BLaER1 treated with 17β-estradiol and CSF1 and Interleukin-3, amounts not matched to agents 10 nM and 100 nM (cell line): ENCODE measurements around the gene PDE4B.

Source experiments
- H3K27ac ChIP-seq, 11 experiments: shearing (Covaris generic); formaldehyde crosslinking; 2 replicates each; pipeline ENCODE4 v1.8.1; 2022
- H3K27me3 ChIP-seq, 11 experiments: shearing (Covaris generic); formaldehyde crosslinking; 2 replicates each; pipeline ENCODE4 v1.8.1; 2022
- H3K36me3 ChIP-seq, 11 experiments: shearing (Covaris generic); formaldehyde crosslinking; 2 replicates each; pipeline ENCODE4 v1.8.1; 2022
- H3K4me1 ChIP-seq, 10 experiments: shearing (Covaris generic); formaldehyde crosslinking; 2 replicates each; pipeline ENCODE4 v1.8.1; 2022
- H3K4me2 ChIP-seq, 11 experiments: shearing (Covaris generic); formaldehyde crosslinking; 2 replicates each; pipeline ENCODE4 v1.8.1; 2022
- H3K4me3 ChIP-seq, 10 experiments: shearing (Covaris generic); formaldehyde crosslinking; 2 replicates each; pipeline ENCODE4 v1.8.1; 2022
- H3K9ac ChIP-seq, 11 experiments: shearing (Covaris generic); formaldehyde crosslinking; 2 replicates each; pipeline ENCODE4 v1.8.1; 2022
- H3K9me3 ChIP-seq, 11 experiments: shearing (Covaris generic); formaldehyde crosslinking; replicated peaks in 1 of 11; 2 replicates each; pipeline ENCODE4 v1.8.1; 2022
- H4K20me1 ChIP-seq, 11 experiments: shearing (Covaris generic); formaldehyde crosslinking; 2 replicates each; pipeline ENCODE4 v1.8.1; 2022
- Cebpa-rat ChIP-seq, 11 experiments: shearing (Covaris generic); IDR thresholded peaks; 2 replicates each; pipeline ENCODE4 v1.8.1; 2022

Gene PDE4B

DNA sequence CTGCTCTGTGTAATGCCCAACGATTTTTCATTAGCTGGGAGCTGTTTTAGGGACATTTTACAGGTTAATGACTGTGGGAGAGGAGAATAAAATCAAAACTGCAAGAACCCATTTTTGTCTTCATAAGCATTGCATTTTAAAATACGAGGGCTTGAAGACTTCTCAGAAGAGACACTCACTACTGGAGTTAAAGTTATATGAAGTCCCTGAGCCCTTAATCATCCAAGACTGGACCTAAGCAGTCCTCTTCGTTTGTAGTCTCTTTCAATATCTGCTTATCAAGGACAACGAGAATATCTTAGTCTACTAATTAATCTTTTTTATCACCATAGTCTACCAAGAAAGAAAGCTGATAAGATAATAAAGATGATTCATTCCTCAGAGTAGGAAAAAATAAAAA lies 564.3 kb downstream of the PDE4B start:
- H3K4me2 ChIP-seq, result no peak overlapping the region
- H4K20me1 ChIP-seq, result peaks cover 0 to 95% (median 0%) of the 10 kb centered on the region in 11 experiments; a peak in 3 of 22 replicates
- peaks cover 8 to 40% (median 10%) of the 10 kb centered on the region in 10 experiments; a peak in 19 of 20 replicates for H3K4me1 ChIP-seq
- H3K36me3 ChIP-seq, result peaks cover 0 to 42% (median 0%) of the 10 kb centered on the region in 11 experiments; a peak in 10 of 22 replicates
- H3K27ac ChIP-seq, result no peak overlapping the region
- no peaks in the 10 kb centered on the region for H3K9me3 ChIP-seq
- TF ChIP-seq Cebpa-rat (IDR thresholded peaks at IDR 0.05), result no peak
- H3K9ac ChIP-seq, result no peak overlapping the region
- no peak overlapping the region for H3K4me3 ChIP-seq
- H3K27me3 ChIP-seq, result no peaks in the 10 kb centered on the region

GRCh38 chr1:66357478-66358197 lies 564.9 kb downstream of the PDE4B start:
- no peak overlapping the region for H3K9ac ChIP-seq
- H3K4me3 ChIP-seq, result no peak overlapping the region
- peaks cover 0 to 48% (median 5%) of the 10 kb centered on the region in 11 experiments; a peak in 13 of 22 replicates for H3K36me3 ChIP-seq
- TF ChIP-seq Cebpa-rat (IDR thresholded peaks at IDR 0.05), result no peak
- H4K20me1 ChIP-seq, result peaks cover 0 to 95% (median 0%) of the 10 kb centered on the region in 11 experiments; a peak in 3 of 22 replicates
- no peaks in the 10 kb centered on the region for H3K9me3 ChIP-seq
- H3K27ac ChIP-seq, result no peak overlapping the region
- H3K4me2 ChIP-seq, result no peak overlapping the region
- no peaks in the 10 kb centered on the region for H3K27me3 ChIP-seq
- H3K4me1 ChIP-seq, result peaks cover 6 to 35% (median 10%) of the 10 kb centered on the region in 10 experiments; a peak in 19 of 20 replicates

DNA sequence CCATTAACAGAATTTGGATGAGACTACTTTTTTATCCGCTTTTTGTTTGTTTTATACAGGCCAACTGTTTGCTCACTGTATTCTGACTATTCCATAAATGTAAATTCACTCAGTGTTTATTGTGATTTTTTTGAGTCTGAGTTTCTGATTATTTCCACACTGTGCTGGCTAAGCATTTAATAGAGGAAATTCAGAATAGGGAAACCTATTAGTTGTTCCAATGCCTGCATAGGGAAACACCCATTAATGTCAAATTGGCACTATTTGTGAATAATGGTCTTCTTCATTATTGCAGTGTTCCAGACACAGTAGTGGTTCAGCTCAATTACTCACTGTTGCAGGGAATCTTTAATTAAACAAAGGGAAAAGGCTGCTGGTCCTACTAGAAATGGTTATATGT lies 566.6 kb downstream of the PDE4B start:
- no peak overlapping the region for H3K27ac ChIP-seq
- TF ChIP-seq Cebpa-rat (IDR thresholded peaks at IDR 0.05), result no peak
- H3K9ac ChIP-seq, result no peak overlapping the region
- peaks cover 6 to 31% (median 10%) of the 10 kb centered on the region in 10 experiments; a peak in 19 of 20 replicates for H3K4me1 ChIP-seq
- H3K27me3 ChIP-seq, result no peaks in the 10 kb centered on the region
- H3K4me3 ChIP-seq, result no peak overlapping the region
- H3K9me3 ChIP-seq, result no peaks in the 10 kb centered on the region
- peak overlapping the region in 3 of 11 experiments; percentile 39 to 54 (median 49); a peak in 6 of 22 replicates for H3K4me2 ChIP-seq
- peaks cover 0 to 84% (median 0%) of the 10 kb centered on the region in 11 experiments; a peak in 3 of 22 replicates for H4K20me1 ChIP-seq
- H3K36me3 ChIP-seq, result peaks cover 0 to 64% (median 11%) of the 10 kb centered on the region in 11 experiments; a peak in 15 of 22 replicates

DNA sequence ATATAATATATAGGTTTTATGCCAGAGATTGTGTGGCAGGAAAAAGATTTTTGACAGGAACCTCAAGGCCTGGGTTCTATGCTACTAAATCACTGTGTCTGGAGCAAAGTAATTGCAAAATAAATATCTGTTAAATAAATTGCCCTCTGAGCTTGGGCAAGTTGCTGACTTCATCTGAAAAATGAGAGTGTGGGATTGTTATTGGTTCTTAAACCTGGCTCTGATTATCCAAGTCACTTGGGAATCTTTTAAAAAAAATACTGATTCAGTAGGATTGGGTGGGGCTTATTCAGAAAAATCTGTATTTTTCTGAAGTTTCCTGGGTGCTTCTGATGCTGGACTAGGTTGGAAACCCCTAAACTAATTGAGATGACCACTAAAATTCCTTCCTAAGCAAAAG lies 567.1 kb downstream of the PDE4B start:
- peaks cover 0 to 70% (median 11%) of the 10 kb centered on the region in 11 experiments; a peak in 15 of 22 replicates for H3K36me3 ChIP-seq
- H3K4me2 ChIP-seq, result peak overlapping the region; percentile 15 to 63 (median 43); a peak in 20 of 22 replicates
- no peak overlapping the region for H3K4me3 ChIP-seq
- peaks cover 0 to 83% (median 0%) of the 10 kb centered on the region in 11 experiments; a peak in 3 of 22 replicates for H4K20me1 ChIP-seq
- H3K27ac ChIP-seq, result no peak overlapping the region
- peak overlapping the region in 1 of 11 experiments; percentile 15; a peak in 1 of 22 replicates for H3K9ac ChIP-seq
- no peak for TF ChIP-seq Cebpa-rat (IDR thresholded peaks at IDR 0.05)
- 0 out of 22 replicates have a peak, but pooled peaks cover 0 to 4% (median 0%) of the 10 kb centered on the region in 11 experiments for H3K9me3 ChIP-seq
- H3K27me3 ChIP-seq, result no peaks in the 10 kb centered on the region
- peaks cover 6 to 28% (median 10%) of the 10 kb centered on the region in 10 experiments; a peak in 19 of 20 replicates for H3K4me1 ChIP-seq

GRCh38 chr1:66360285-66360724 lies 567.6 kb downstream of the PDE4B start:
- Histone ChIP-seq H4K20me1 (peaks cover 0 to 79% (median 0%) of the 10 kb centered on the region in 11 experiments; a peak in 3 of 22 replicates), H3K9me3 (peaks cover 0 to 4% (median 0%) of the 10 kb centered on the region in 11 experiments; a peak in 1 of 22 replicates), H3K36me3 (peaks cover 0 to 73% (median 11%) of the 10 kb centered on the region in 11 experiments; a peak in 15 of 22 replicates), H3K4me2 (peak overlapping the region; percentile 15 to 63 (median 43); a peak in 21 of 22 replicates), H3K4me3 (no peak overlapping the region), H3K9ac (peak overlapping the region in 1 of 11 experiments; percentile 15; a peak in 1 of 22 replicates), H3K27me3 (no peaks in the 10 kb centered on the region), H3K27ac (no peak overlapping the region), H3K4me1 (peaks cover 6 to 28% (median 10%) of the 10 kb centered on the region in 10 experiments; a peak in 19 of 20 replicates)
- no peak for TF ChIP-seq Cebpa-rat (IDR thresholded peaks at IDR 0.05)

- TF ChIP-seq Cebpa-rat (IDR thresholded peaks at IDR 0.05), result no peak
- no peaks in the 10 kb centered on the region for H3K27me3 ChIP-seq
- H3K9ac ChIP-seq, result no peak overlapping the region
- no peak overlapping the region for H3K4me3 ChIP-seq
- no peak overlapping the region for H3K27ac ChIP-seq
- peaks cover 7 to 40% (median 12%) of the 10 kb centered on the region in 10 experiments; a peak in 19 of 20 replicates for H3K4me1 ChIP-seq
- H3K36me3 ChIP-seq, result peaks cover 0 to 86% (median 27%) of the 10 kb centered on the region in 11 experiments; a peak in 15 of 22 replicates
- peaks cover 0 to 36% (median 0%) of the 10 kb centered on the region in 11 experiments; a peak in 3 of 22 replicates for H4K20me1 ChIP-seq
- peaks cover 0 to 11% (median 0%) of the 10 kb centered on the region in 11 experiments; a peak in 1 of 22 replicates for H3K9me3 ChIP-seq
- no peak overlapping the region for H3K4me2 ChIP-seq
Observed at GRCh38 chr1:66364578-66365391, 572.1 kb downstream of the PDE4B start.

- H3K9ac ChIP-seq, result no peak overlapping the region
- no peak overlapping the region for H3K4me2 ChIP-seq
- peaks cover 0 to 11% (median 0%) of the 10 kb centered on the region in 11 experiments; a peak in 1 of 22 replicates for H3K9me3 ChIP-seq
- H3K4me1 ChIP-seq, result peaks cover under 1 to 40% (median 11%) of the 10 kb centered on the region in 10 experiments; a peak in 16 of 20 replicates
- no peak overlapping the region for H3K4me3 ChIP-seq
- H3K27ac ChIP-seq, result no peak overlapping the region
- peaks cover 0 to 94% (median 27%) of the 10 kb centered on the region in 11 experiments; a peak in 15 of 22 replicates for H3K36me3 ChIP-seq
- no peaks in the 10 kb centered on the region for H3K27me3 ChIP-seq
- peaks cover 0 to 31% (median 0%) of the 10 kb centered on the region in 11 experiments; a peak in 3 of 22 replicates for H4K20me1 ChIP-seq
- no peak for TF ChIP-seq Cebpa-rat (IDR thresholded peaks at IDR 0.05)
Observed at GRCh38 chr1:66365635-66366034, 572.9 kb downstream of the PDE4B start.

DNA sequence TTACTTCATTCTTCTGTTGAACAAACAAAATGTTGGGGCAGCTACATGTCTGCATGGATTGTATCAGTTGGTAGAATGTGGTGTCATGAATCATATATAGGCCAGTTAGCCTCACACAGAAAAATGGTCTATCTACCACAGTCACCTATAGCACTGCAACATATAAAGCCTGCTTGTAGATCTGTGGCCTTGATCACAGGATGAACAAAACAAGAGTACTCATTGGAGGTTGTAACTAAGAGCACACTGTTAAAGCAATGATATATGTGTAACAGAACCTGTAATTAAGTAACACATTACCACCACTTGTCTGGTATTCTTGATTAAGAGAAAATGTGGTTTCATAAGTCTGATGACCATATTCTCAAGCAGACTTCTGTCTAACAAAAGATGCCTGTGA lies 573.9 kb downstream of the PDE4B start:
- peaks cover 0 to 11% (median 0%) of the 10 kb centered on the region in 11 experiments; a peak in 1 of 22 replicates for H3K9me3 ChIP-seq
- H3K9ac ChIP-seq, result no peak overlapping the region
- H3K4me1 ChIP-seq, result peaks cover 7 to 48% (median 19%) of the 10 kb centered on the region in 10 experiments
- TF ChIP-seq Cebpa-rat (IDR thresholded peaks at IDR 0.05), result no peak
- no peak overlapping the region for H3K4me3 ChIP-seq
- peaks cover 0 to 95% (median 27%) of the 10 kb centered on the region in 11 experiments; a peak in 15 of 22 replicates for H3K36me3 ChIP-seq
- no peak overlapping the region for H3K27ac ChIP-seq
- H3K4me2 ChIP-seq, result peak overlapping the region in 4 of 11 experiments; percentile 8 to 52 (median 40); a peak in 6 of 22 replicates
- H4K20me1 ChIP-seq, result peaks cover 0 to 24% (median 0%) of the 10 kb centered on the region in 11 experiments; a peak in 2 of 22 replicates
- H3K27me3 ChIP-seq, result no peaks in the 10 kb centered on the region
